K562 treated with DMSO at 1 percent for 24 hours (cell line): ENCODE measurements around the gene ADAMTS18. TPM values are rescaled to one million over a fixed set of nuclear protein-coding genes. Genes with fewer than 3 reads are reported as not detected.

Experiments used
- total RNA-seq: library from RNA; unstranded; fragments of 300-600 nt; gene quantifications from 2 replicates; pipeline ENCODE4 v1.2.3, GENCODE V29; 2022; ENCODE audit warnings: low read depth; ENCODE audit not compliant: insufficient read depth

The ADAMTS18 gene, protein sequence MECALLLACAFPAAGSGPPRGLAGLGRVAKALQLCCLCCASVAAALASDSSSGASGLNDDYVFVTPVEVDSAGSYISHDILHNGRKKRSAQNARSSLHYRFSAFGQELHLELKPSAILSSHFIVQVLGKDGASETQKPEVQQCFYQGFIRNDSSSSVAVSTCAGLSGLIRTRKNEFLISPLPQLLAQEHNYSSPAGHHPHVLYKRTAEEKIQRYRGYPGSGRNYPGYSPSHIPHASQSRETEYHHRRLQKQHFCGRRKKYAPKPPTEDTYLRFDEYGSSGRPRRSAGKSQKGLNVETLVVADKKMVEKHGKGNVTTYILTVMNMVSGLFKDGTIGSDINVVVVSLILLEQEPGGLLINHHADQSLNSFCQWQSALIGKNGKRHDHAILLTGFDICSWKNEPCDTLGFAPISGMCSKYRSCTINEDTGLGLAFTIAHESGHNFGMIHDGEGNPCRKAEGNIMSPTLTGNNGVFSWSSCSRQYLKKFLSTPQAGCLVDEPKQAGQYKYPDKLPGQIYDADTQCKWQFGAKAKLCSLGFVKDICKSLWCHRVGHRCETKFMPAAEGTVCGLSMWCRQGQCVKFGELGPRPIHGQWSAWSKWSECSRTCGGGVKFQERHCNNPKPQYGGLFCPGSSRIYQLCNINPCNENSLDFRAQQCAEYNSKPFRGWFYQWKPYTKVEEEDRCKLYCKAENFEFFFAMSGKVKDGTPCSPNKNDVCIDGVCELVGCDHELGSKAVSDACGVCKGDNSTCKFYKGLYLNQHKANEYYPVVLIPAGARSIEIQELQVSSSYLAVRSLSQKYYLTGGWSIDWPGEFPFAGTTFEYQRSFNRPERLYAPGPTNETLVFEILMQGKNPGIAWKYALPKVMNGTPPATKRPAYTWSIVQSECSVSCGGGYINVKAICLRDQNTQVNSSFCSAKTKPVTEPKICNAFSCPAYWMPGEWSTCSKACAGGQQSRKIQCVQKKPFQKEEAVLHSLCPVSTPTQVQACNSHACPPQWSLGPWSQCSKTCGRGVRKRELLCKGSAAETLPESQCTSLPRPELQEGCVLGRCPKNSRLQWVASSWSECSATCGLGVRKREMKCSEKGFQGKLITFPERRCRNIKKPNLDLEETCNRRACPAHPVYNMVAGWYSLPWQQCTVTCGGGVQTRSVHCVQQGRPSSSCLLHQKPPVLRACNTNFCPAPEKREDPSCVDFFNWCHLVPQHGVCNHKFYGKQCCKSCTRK (N-terminal part only)
- not detected in 2 replicates for total RNA-seq

DNA sequence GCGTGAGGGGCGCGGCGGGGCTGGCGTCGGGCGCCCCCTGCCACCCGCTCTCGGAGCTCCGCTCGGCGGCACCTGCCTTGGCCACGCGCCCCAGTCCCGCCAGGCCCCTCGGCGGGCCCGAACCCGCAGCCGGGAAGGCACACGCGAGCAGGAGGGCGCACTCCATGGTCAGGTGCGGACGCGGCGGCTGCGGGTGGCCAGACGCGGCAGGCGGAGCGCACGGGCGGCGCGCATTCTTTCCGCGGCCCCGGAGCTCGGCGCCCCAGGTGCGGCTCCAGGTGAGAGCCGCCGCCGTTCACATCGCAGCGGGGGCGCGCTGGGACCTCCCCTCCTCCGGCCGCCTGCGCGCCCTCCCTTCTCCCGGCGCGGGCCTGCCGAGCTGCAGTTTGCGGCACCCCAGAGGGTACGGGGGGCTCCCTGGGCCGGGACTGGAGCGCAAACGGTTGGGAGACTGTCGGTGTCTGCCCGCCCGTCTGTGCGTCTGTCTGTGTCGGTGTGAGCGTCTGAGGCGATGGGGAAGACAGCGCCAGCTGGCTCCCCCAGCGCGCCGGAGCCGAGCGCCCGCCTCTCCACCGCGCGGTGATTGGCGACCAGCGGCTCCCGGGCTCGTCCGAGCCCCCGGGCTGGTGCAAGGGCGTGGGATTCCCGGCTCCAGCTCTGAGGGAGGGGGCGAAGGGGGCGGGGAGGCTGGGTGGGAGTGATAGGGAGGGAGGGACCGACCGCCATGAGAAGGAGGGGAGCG is at the start of gene ADAMTS18:
Gene ADAMTS18 (minus strand): TSS at position 505 of the 742 bp plus-strand sequence. CDS start 339 bp downstream, at position 166.

Other genes starting within 250 kb of the ADAMTS18 start
- 39.3 and 39.4 TPM in 2 replicates for gene MON1B, start 243.8 kb downstream of the ADAMTS18 start, total RNA-seq
- 1.5 TPM in 1 of 2 replicates, not detected in the other for gene SYCE1L, start 235.6 kb downstream of the ADAMTS18 start, total RNA-seq